GM23338 (cell line): ENCODE data around the gene AGTR1. TPM values are rescaled to one million over a fixed set of nuclear protein-coding genes. Genes with fewer than 3 reads are reported as not detected.

Experiments
- ATAC-seq: fragments of 200-7000 bp; cut with Tn5 transposase; 3 replicates; pipeline ENCODE4 v1.9.1; 2020
- DNase-seq: peaks from one replicate; pipeline ENCODE4 v3.0.0-alpha.2; 2015; ENCODE audit warnings: low spot score
- H2AFZ ChIP-seq: fragments of 200-600 bp; sonication (generic); 2 replicates; pipeline ENCODE4 v1.8.0; 2016; ENCODE audit warnings: antibody characterized with exemption, mild to moderate bottlenecking, moderate library complexity
- H3F3A ChIP-seq: fragments of 200-600 bp; sonication (generic); replicated peaks from 2 replicates; pipeline ENCODE4 v1.8.0; 2017; ENCODE audit warnings: antibody characterized with exemption, mixed run types, low read depth
- H3K27ac ChIP-seq: fragments of 200-600 bp; sonication (generic); 2 replicates; pipeline ENCODE4 v1.6.1; 2016; ENCODE audit warnings: low read depth
- H3K27me3 ChIP-seq: fragments of 200-600 bp; sonication (generic); 2 replicates; pipeline ENCODE4 v1.8.0; 2016; ENCODE audit warnings: mild to moderate bottlenecking, mixed run types, moderate library complexity; ENCODE audit not compliant: insufficient read depth
- H3K36me3 ChIP-seq: fragments of 200-600 bp; sonication (generic); 2 replicates; pipeline ENCODE4 v1.8.0; 2016; ENCODE audit warnings: mild to moderate bottlenecking; ENCODE audit not compliant: insufficient read depth
- H3K4me1 ChIP-seq: fragments of 200-600 bp; sonication (generic); 2 replicates; pipeline ENCODE4 v1.8.0; 2016; ENCODE audit warnings: mild to moderate bottlenecking, moderate library complexity; ENCODE audit not compliant: insufficient read depth
- H3K4me2 ChIP-seq: fragments of 200-600 bp; sonication (generic); 2 replicates; pipeline ENCODE4 v1.7.1; 2017; ENCODE audit warnings: mixed run types
- H3K4me3 ChIP-seq: fragments of 200-600 bp; sonication (generic); 2 replicates; pipeline ENCODE4 v1.6.1; 2016; ENCODE audit warnings: mixed run types
- H3K79me2 ChIP-seq: fragments of 200-600 bp; sonication (generic); replicated peaks from 2 replicates; pipeline ENCODE4 v1.8.0; 2017; ENCODE audit warnings: mild to moderate bottlenecking; ENCODE audit not compliant: insufficient read depth
- H3K9me2 ChIP-seq: fragments of 200-600 bp; sonication (generic); 2 replicates; pipeline ENCODE4 v1.8.0; 2017; ENCODE audit not compliant: insufficient read depth
- H4K20me1 ChIP-seq: fragments of 200-600 bp; sonication (generic); replicated peaks from 2 replicates; pipeline ENCODE4 v1.8.0; 2017; ENCODE audit warnings: mild to moderate bottlenecking; ENCODE audit not compliant: insufficient read depth
- H3K27ac Mint-ChIP-seq: 2 replicates; pipeline ENCODE4 v1.8.0; 2020; ENCODE audit warnings: inconsistent platforms, mild to moderate bottlenecking, moderate library complexity, mixed read lengths
- H3K27me3 Mint-ChIP-seq: 3 replicates; pipeline ENCODE4 v1.8.0; 2022; ENCODE audit warnings: low read depth, mild to moderate bottlenecking, moderate library complexity, mixed read lengths, inconsistent platforms; ENCODE audit not compliant: insufficient read depth, poor library complexity
- H3K36me3 Mint-ChIP-seq: 3 replicates; pipeline ENCODE4 v1.8.0; 2021; ENCODE audit warnings: low read depth, mild to moderate bottlenecking, inconsistent platforms, moderate library complexity, mixed read lengths
- H3K4me1 Mint-ChIP-seq: 3 replicates; pipeline ENCODE4 v1.8.0; 2020; ENCODE audit warnings: mild to moderate bottlenecking, inconsistent platforms, mixed read lengths
- H3K4me3 Mint-ChIP-seq: 3 replicates; pipeline ENCODE4 v1.8.0; 2021; ENCODE audit warnings: moderate library complexity, mild to moderate bottlenecking, inconsistent platforms, mixed read lengths
- H3K9me3 Mint-ChIP-seq: 3 replicates; pipeline ENCODE4 v1.8.0; 2020; ENCODE audit warnings: moderate library complexity, mild to moderate bottlenecking, inconsistent platforms, mixed read lengths
- CREB1 ChIP-seq: fragments of 250-450 bp; sonication (Bioruptor Pico); IDR thresholded peaks from 2 replicates; pipeline ENCODE4 v1.5.0; 2020; ENCODE audit warnings: low read depth, mild to moderate bottlenecking, moderate library complexity
- CTCF ChIP-seq, 2 experiments: fragments of 200-600 bp in 1 of 2; sonication (generic) in 1 of 2; conservative IDR thresholded peaks; 2 replicates each; pipeline versions ENCODE4 v1.5.1 to v1.6.1; 2016 to 2017; ENCODE audit warnings: antibody characterized with exemption in 2 of 2, low read depth in 2 of 2, mild to moderate bottlenecking in 2 of 2, moderate library complexity in 1 of 2
- EZH2 ChIP-seq: fragments of 200-600 bp; sonication (generic); IDR thresholded peaks from one replicate; pipeline ENCODE4 v1.8.0; 2017; ENCODE audit warnings: antibody characterized with exemption, mild to moderate bottlenecking, low read depth; ENCODE audit not compliant: unreplicated experiment
- EZH2phosphoT487 ChIP-seq: fragments of 200-600 bp; sonication (generic); IDR thresholded peaks from one replicate; pipeline ENCODE4 v1.8.1; 2018; ENCODE audit warnings: antibody characterized with exemption; ENCODE audit not compliant: unreplicated experiment
- JUNB ChIP-seq: IDR thresholded peaks from one replicate; pipeline ENCODE4 v1.6.1; 2016; ENCODE audit warnings: antibody characterized with exemption; ENCODE audit not compliant: unreplicated experiment
- NANOG ChIP-seq: IDR thresholded peaks from 2 replicates; pipeline ENCODE4 v1.6.1; 2016; ENCODE audit warnings: antibody characterized with exemption, borderline replicate concordance
- POLR2AphosphoS5 ChIP-seq: IDR thresholded peaks from 2 replicates; pipeline ENCODE4 v1.6.1; 2016; ENCODE audit warnings: antibody characterized with exemption, low read depth
- REST ChIP-seq: IDR thresholded peaks from one replicate; pipeline ENCODE4 v1.6.1; 2018; ENCODE audit warnings: antibody characterized with exemption; ENCODE audit not compliant: unreplicated experiment
- ZNF114 ChIP-seq: fragments of 250-450 bp; sonication (Bioruptor Pico); IDR thresholded peaks from 2 replicates; pipeline ENCODE4 v1.5.0; 2020; ENCODE audit warnings: mild to moderate bottlenecking, moderate library complexity
- ZNF331 ChIP-seq: fragments of 250-450 bp; sonication (Bioruptor Pico); IDR thresholded peaks from 2 replicates; pipeline ENCODE4 v1.5.0; 2020; ENCODE audit warnings: low read depth, mild to moderate bottlenecking, moderate library complexity
- polyA plus RNA-seq: library from polyadenylated mRNA; unstranded; fragments of >200 nt; fragmentation: Nextera tagmentation; extraction: Ambion mirVana; gene quantifications from 2 replicates; pipeline ENCODE4 v1.2.1, GENCODE V29; 2016
- total RNA-seq: library from RNA; depleted of rRNA; stranded (reverse); fragments of >200 nt; shearing (Covaris generic); gene quantifications from 2 replicates; pipeline ENCODE4 v1.2.3, GENCODE V29; 2014
- TF ChIP-seq, protein P1 (sequence below): fragments of 250-450 bp; sonication (Bioruptor Pico); IDR thresholded peaks from 2 replicates; pipeline ENCODE4 v1.5.0; 2020; ENCODE audit warnings: mild to moderate bottlenecking, moderate library complexity
- TF ChIP-seq, protein P2 (sequence below): IDR thresholded peaks from 2 replicates; pipeline ENCODE4 v1.6.1; 2016; ENCODE audit warnings: antibody characterized with exemption

AGTR1 gene
- total and polyA plus RNA-seq, 2 experiments from 2014 or later, result 0.16 TPM; not detected in 1

- no peak overlapping the region for H3K4me3 ChIP-seq
- no peaks in the 10 kb centered on the region for H3K79me2 ChIP-seq
- no peaks in the 10 kb centered on the region for H3F3A ChIP-seq
- H2AFZ ChIP-seq, result no peak overlapping the region; the same call in 1 of the 2 replicates
- no peaks in the 10 kb centered on the region for H3K36me3 Mint-ChIP-seq
- no peaks in the 10 kb centered on the region for H3K4me1 Mint-ChIP-seq
- DNase-seq (no peak), ATAC-seq (no peak)
- H3K9me2 ChIP-seq, result no peaks in the 10 kb centered on the region
- no peak overlapping the region for H3K4me3 Mint-ChIP-seq
- H4K20me1 ChIP-seq, result no peaks in the 10 kb centered on the region
- no peak overlapping the region for H3K27ac Mint-ChIP-seq
- no peaks in the 10 kb centered on the region for H3K9me3 Mint-ChIP-seq
- no peaks in the 10 kb centered on the region for H3K36me3 ChIP-seq
- no peaks in the 10 kb centered on the region for H3K27me3 Mint-ChIP-seq
- H3K27me3 ChIP-seq, result no peaks in the 10 kb centered on the region
- TF ChIP-seq, protein P1, sequence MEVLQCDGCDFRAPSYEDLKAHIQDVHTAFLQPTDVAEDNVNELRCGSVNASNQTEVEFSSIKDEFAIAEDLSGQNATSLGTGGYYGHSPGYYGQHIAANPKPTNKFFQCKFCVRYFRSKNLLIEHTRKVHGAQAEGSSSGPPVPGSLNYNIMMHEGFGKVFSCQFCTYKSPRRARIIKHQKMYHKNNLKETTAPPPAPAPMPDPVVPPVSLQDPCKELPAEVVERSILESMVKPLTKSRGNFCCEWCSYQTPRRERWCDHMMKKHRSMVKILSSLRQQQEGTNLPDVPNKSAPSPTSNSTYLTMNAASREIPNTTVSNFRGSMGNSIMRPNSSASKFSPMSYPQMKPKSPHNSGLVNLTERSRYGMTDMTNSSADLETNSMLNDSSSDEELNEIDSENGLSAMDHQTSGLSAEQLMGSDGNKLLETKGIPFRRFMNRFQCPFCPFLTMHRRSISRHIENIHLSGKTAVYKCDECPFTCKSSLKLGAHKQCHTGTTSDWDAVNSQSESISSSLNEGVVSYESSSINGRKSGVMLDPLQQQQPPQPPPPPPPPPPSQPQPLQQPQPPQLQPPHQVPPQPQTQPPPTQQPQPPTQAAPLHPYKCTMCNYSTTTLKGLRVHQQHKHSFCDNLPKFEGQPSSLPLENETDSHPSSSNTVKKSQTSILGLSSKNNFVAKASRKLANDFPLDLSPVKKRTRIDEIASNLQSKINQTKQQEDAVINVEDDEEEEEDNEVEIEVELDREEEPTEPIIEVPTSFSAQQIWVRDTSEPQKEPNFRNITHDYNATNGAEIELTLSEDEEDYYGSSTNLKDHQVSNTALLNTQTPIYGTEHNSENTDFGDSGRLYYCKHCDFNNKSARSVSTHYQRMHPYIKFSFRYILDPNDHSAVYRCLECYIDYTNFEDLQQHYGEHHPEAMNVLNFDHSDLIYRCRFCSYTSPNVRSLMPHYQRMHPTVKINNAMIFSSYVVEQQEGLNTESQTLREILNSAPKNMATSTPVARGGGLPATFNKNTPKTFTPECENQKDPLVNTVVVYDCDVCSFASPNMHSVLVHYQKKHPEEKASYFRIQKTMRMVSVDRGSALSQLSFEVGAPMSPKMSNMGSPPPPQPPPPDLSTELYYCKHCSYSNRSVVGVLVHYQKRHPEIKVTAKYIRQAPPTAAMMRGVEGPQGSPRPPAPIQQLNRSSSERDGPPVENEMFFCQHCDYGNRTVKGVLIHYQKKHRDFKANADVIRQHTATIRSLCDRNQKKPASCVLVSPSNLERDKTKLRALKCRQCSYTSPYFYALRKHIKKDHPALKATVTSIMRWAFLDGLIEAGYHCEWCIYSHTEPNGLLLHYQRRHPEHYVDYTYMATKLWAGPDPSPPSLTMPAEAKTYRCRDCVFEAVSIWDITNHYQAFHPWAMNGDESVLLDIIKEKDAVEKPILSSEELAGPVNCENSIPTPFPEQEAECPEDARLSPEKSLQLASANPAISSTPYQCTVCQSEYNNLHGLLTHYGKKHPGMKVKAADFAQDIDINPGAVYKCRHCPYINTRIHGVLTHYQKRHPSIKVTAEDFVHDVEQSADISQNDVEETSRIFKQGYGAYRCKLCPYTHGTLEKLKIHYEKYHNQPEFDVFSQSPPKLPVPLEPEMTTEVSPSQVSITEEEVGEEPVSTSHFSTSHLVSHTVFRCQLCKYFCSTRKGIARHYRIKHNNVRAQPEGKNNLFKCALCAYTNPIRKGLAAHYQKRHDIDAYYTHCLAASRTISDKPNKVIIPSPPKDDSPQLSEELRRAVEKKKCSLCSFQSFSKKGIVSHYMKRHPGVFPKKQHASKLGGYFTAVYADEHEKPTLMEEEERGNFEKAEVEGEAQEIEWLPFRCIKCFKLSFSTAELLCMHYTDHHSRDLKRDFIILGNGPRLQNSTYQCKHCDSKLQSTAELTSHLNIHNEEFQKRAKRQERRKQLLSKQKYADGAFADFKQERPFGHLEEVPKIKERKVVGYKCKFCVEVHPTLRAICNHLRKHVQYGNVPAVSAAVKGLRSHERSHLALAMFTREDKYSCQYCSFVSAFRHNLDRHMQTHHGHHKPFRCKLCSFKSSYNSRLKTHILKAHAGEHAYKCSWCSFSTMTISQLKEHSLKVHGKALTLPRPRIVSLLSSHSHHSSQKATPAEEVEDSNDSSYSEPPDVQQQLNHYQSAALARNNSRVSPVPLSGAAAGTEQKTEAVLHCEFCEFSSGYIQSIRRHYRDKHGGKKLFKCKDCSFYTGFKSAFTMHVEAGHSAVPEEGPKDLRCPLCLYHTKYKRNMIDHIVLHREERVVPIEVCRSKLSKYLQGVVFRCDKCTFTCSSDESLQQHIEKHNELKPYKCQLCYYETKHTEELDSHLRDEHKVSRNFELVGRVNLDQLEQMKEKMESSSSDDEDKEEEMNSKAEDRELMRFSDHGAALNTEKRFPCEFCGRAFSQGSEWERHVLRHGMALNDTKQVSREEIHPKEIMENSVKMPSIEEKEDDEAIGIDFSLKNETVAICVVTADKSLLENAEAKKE, result no peak
- TF ChIP-seq EZH2 (no peak), POLR2AphosphoS5 (no peak), CREB1 (no peak), ZNF114 (CRISPR knock-in tag) (no peak), JUNB (no peak), CTCF (conservative IDR thresholded peaks at IDR 0.05; ENCODE audit: low read depth in 2 of 2) (no peak), REST (no peak), EZH2phosphoT487 (no peak), NANOG (no peak), ZNF331 (CRISPR knock-in tag) (no peak)
- TF ChIP-seq, protein P2, sequence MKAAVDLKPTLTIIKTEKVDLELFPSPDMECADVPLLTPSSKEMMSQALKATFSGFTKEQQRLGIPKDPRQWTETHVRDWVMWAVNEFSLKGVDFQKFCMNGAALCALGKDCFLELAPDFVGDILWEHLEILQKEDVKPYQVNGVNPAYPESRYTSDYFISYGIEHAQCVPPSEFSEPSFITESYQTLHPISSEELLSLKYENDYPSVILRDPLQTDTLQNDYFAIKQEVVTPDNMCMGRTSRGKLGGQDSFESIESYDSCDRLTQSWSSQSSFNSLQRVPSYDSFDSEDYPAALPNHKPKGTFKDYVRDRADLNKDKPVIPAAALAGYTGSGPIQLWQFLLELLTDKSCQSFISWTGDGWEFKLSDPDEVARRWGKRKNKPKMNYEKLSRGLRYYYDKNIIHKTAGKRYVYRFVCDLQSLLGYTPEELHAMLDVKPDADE, result no peak
- H3K4me2 ChIP-seq, result no peak overlapping the region
- H3K27ac ChIP-seq, result no peak overlapping the region
- no peaks in the 10 kb centered on the region for H3K4me1 ChIP-seq
These were observed 31.9 kb downstream of the AGTR1 start for GRCh38 chr3:148729476-148730055.
